HG03175 (cell line): ENCODE measurements around the gene COLQ.
"Not testable (repeated sequence)": the region's sequence is repeated elsewhere in the genome, so short reads cannot be mapped to it uniquely, and the experiment has no call there.

ENCODE experiments used
- ATAC-seq: cut with Tn5 transposase; IDR thresholded peaks from one replicate; pipeline ENCODE4 v1.9.1; 2021; ENCODE audit warnings: mild to moderate bottlenecking, moderate library complexity; ENCODE audit not compliant: unreplicated experiment

Gene COLQ

GRCh38 chr3:15430624-15431023, 90.9 kb downstream of the COLQ start:
- ATAC-seq = no peak

- ATAC-seq = no peak
These were observed 92.4 kb downstream of the COLQ start for GRCh38 chr3:15429080-15429479.

GRCh38 chr3:15428539-15428938, 93.0 kb downstream of the COLQ start:
- ATAC-seq = no peak

GRCh38 chr3:15427981-15428380, 93.5 kb downstream of the COLQ start:
- ATAC-seq = no peak

- ATAC-seq = peak; percentile 93
These were observed 94.2 kb downstream of the COLQ start, which contains the start of the genes EAF1 and METTL6 for GRCh38 chr3:15427182-15427880. EAF1 (plus strand) TSS chr3:15427598; CDS start chr3:15427780, 182 bp downstream. METTL6 (minus strand) TSS chr3:15427544; CDS start chr3:15426511, 1,033 bp downstream.

- no peak for ATAC-seq
These were observed 94.9 kb downstream of the COLQ start for GRCh38 chr3:15426579-15427118.

GRCh38 chr3:15420871-15421270, 100.6 kb downstream of the COLQ start:
- ATAC-seq = no peak

- not testable (repeated sequence) for ATAC-seq
These were observed 110.5 kb downstream of the COLQ start for GRCh38 chr3:15410966-15411365.

GRCh38 chr3:15409774-15410173, 111.7 kb downstream of the COLQ start:
- no peak for ATAC-seq

GRCh38 chr3:15409239-15409638, 112.3 kb downstream of the COLQ start:
- ATAC-seq = no peak

- no peak for ATAC-seq
These were observed 116.0 kb downstream of the COLQ start for GRCh38 chr3:15405448-15406050.

GRCh38 chr3:15404767-15405166, 116.7 kb downstream of the COLQ start:
- no peak for ATAC-seq

GRCh38 chr3:15403965-15404364, 117.5 kb downstream of the COLQ start:
- ATAC-seq = no peak

- no peak for ATAC-seq
These were observed 118.0 kb downstream of the COLQ start for GRCh38 chr3:15403495-15403894.

- ATAC-seq = no peak
These were observed 119.6 kb downstream of the COLQ start for GRCh38 chr3:15401936-15402335.
